HCT116 (cell line): ENCODE data around the gene TNFRSF14. TPM values are rescaled to one million over a fixed set of nuclear protein-coding genes. Genes with fewer than 3 reads are reported as not detected.

Source experiments
- ATAC-seq: fragments of 200-7000 bp; cut with Tn5 transposase; 2 replicates; pipeline ENCODE4 v1.9.1; 2020; ENCODE audit warnings: mild to moderate bottlenecking, moderate library complexity
- BruUV-seq: library from RNA; stranded (reverse); fragments of 400-500 nt; replicated peaks from 2 replicates; lab custom pipeline; 2021; lab: Mats Ljungman, UMichigan
- CTCF ChIA-PET: fragments of 300-600 bp; sonication (Branson Sonifier 250); formaldehyde crosslinking; loops from one replicate; lab custom pipeline; 2021; ENCODE audit warnings: antibody characterized with exemption; lab: Charles Lee
- POLR2A ChIA-PET: fragments of 300-600, 350-600 bp; sonication (Branson Sonifier 250); formaldehyde crosslinking; loops from one replicate; lab custom pipeline; 2021; ENCODE audit warnings: antibody characterized with exemption; lab: Charles Lee
- RAD21 ChIA-PET, 2 experiments: fragments of 300-600 bp; sonication (Branson Sonifier 250); formaldehyde crosslinking; loops; one replicate each; lab custom pipeline; 2023; ENCODE audit warnings: low total read pairs in 2 of 2; ENCODE audit not compliant: uncharacterized antibody in 2 of 2, unreplicated experiment in 2 of 2, low non-redundant PET in 1 of 2; lab: Charles Lee
- DNase-seq: peaks from one replicate; pipeline ENCODE4 v3.0.0-alpha.2; 2010; ENCODE audit warnings: low read depth, low spot score
- H2AFZ ChIP-seq: fragments of 200-600 bp; shearing (Covaris generic), sonication (generic); 2 replicates; pipeline ENCODE4 v1.6.1; 2017; ENCODE audit warnings: low read depth, mixed run types, mixed read lengths, antibody characterized with exemption, low read length; ENCODE audit not compliant: poor library complexity, severe bottlenecking
- H3K27ac ChIP-seq: 2 replicates; pipeline ENCODE4 v1.5.1; 2012; ENCODE audit warnings: low read depth, low read length
- H3K27me3 ChIP-seq: fragments of 200-600 bp; sonication (generic); 2 replicates; pipeline ENCODE4 v1.6.1; 2016; ENCODE audit warnings: mixed run types, low read length, mixed read lengths; ENCODE audit not compliant: insufficient read depth
- H3K36me3 ChIP-seq, 2 experiments: fragments of 200-500 bp in 1 of 2; fragments of 200-600 bp in 1 of 2; sonication (Bioruptor generic) in 1 of 2; sonication (generic) in 1 of 2; 2 replicates each; pipeline versions ENCODE4 v1.5.1 to v1.6.1; 2014 to 2016; ENCODE audit warnings: low read length in 2 of 2, inconsistent platforms in 1 of 2, mixed read lengths in 1 of 2, mixed run types in 1 of 2; ENCODE audit not compliant: insufficient read depth in 2 of 2, control insufficient read depth in 1 of 2
- H3K4me1 ChIP-seq, 2 experiments: fragments of 200-600 bp in 1 of 2; sonication (generic) in 1 of 2; 2 replicates each; pipeline versions ENCODE4 v1.5.1 to v1.6.1; 2012 to 2017; ENCODE audit warnings: low read length in 2 of 2, inconsistent platforms in 1 of 2, mild to moderate bottlenecking in 1 of 2, mixed read lengths in 1 of 2, mixed run types in 1 of 2, moderate library complexity in 1 of 2; ENCODE audit not compliant: insufficient read depth in 2 of 2, control insufficient read depth in 1 of 2
- H3K4me2 ChIP-seq: fragments of 200-600 bp; sonication (generic); 2 replicates; pipeline ENCODE4 v1.6.1; 2017; ENCODE audit warnings: mixed run types, low read length, mixed read lengths
- H3K4me3 ChIP-seq, 2 experiments: fragments of 200-600 bp in 1 of 2; sonication (generic) in 1 of 2; replicated peaks in 1 of 2; 2 replicates each; pipeline ENCODE4 v1.5.1; 2011 to 2016; ENCODE audit warnings: low read length in 2 of 2, control low read depth in 1 of 2, low read depth in 1 of 2, mild to moderate bottlenecking in 1 of 2, mixed read lengths in 1 of 2, mixed run types in 1 of 2
- H3K79me2 ChIP-seq: fragments of 200-600 bp; sonication (generic); 2 replicates; pipeline ENCODE4 v1.6.1; 2017; ENCODE audit warnings: mild to moderate bottlenecking, mixed run types, low read length, moderate library complexity, mixed read lengths; ENCODE audit not compliant: insufficient read depth
- H3K9ac ChIP-seq: fragments of 200-600 bp; sonication (generic); 2 replicates; pipeline ENCODE4 v1.6.1; 2016; ENCODE audit warnings: low read length, mixed read lengths
- H3K9me2 ChIP-seq: fragments of 200-600 bp; sonication (generic), shearing (Covaris generic); 2 replicates; pipeline ENCODE4 v1.6.1; 2017; ENCODE audit warnings: mixed run types, mild to moderate bottlenecking, moderate library complexity; ENCODE audit not compliant: insufficient read depth
- H3K9me3 ChIP-seq, 2 experiments: fragments of 200-500 bp in 1 of 2; fragments of 200-600 bp in 1 of 2; sonication (Bioruptor generic) in 1 of 2; sonication (generic) in 1 of 2; 2 replicates each; pipeline ENCODE4 v1.6.1; 2014 to 2017; ENCODE audit warnings: low read length in 2 of 2, mixed read lengths in 2 of 2, inconsistent platforms in 1 of 2, low read depth in 1 of 2, mild to moderate bottlenecking in 1 of 2, mixed run types in 1 of 2, moderate library complexity in 1 of 2; ENCODE audit not compliant: control insufficient read depth in 1 of 2, insufficient read depth in 1 of 2
- H4K20me1 ChIP-seq: fragments of 200-600 bp; sonication (generic), shearing (Covaris generic); 2 replicates; pipeline ENCODE4 v1.6.1; 2017; ENCODE audit warnings: mixed run types, mild to moderate bottlenecking, moderate library complexity; ENCODE audit not compliant: insufficient read depth
- CEBPB ChIP-seq: IDR thresholded peaks from 2 replicates; pipeline ENCODE4 v1.6.1; 2012; ENCODE audit warnings: low read depth
- CTCF ChIP-seq, 3 experiments: fragments of 200-600 bp in 1 of 3; sonication (generic) in 1 of 3; IDR thresholded peaks in 2 of 3; conservative IDR thresholded peaks in 1 of 3; 2 replicates each; pipeline ENCODE4 v1.5.1; 2012 to 2017; ENCODE audit warnings: low read depth in 2 of 3, low read length in 2 of 3, antibody characterized with exemption in 1 of 3, borderline replicate concordance in 1 of 3, control low read depth in 1 of 3, mild to moderate bottlenecking in 1 of 3, mixed read lengths in 1 of 3, mixed run types in 1 of 3, moderate library complexity in 1 of 3; ENCODE audit not compliant: insufficient read depth in 1 of 3
- EGR1 ChIP-seq: IDR thresholded peaks from 2 replicates; pipeline ENCODE4 v1.6.1; 2012; ENCODE audit warnings: low read depth
- ELF1 ChIP-seq: IDR thresholded peaks from 2 replicates; pipeline ENCODE4 v1.6.1; 2012; ENCODE audit warnings: low read depth, borderline replicate concordance
- EZH2 ChIP-seq: fragments of 200-600 bp; sonication (generic); IDR thresholded peaks from 2 replicates; pipeline ENCODE4 v1.6.1; 2017; ENCODE audit warnings: antibody characterized with exemption, mixed run types
- EZH2phosphoT487 ChIP-seq: fragments of 200-600 bp; IDR thresholded peaks from 2 replicates; pipeline ENCODE4 v1.6.1; 2018; ENCODE audit warnings: antibody characterized with exemption, borderline replicate concordance
- FOSL1 ChIP-seq: IDR thresholded peaks from 2 replicates; pipeline ENCODE4 v1.6.1; 2012; ENCODE audit warnings: low read depth
- JUND ChIP-seq: IDR thresholded peaks from 2 replicates; pipeline ENCODE4 v1.6.1; 2012
- MAX ChIP-seq: IDR thresholded peaks from 2 replicates; pipeline ENCODE4 v1.6.1; 2012
- POLR2A ChIP-seq: IDR thresholded peaks from 2 replicates; pipeline ENCODE4 v1.7.0; 2011; ENCODE audit warnings: borderline replicate concordance; ENCODE audit not compliant: insufficient read depth, insufficient read length; ENCODE audit errors: extremely low read depth
- POLR2AphosphoS5 ChIP-seq: IDR thresholded peaks from 2 replicates; pipeline ENCODE4 v1.6.1; 2011; ENCODE audit warnings: mild to moderate bottlenecking, low read depth, low read length, moderate library complexity
- RAD21 ChIP-seq: IDR thresholded peaks from 2 replicates; pipeline ENCODE4 v1.6.1; 2012; ENCODE audit warnings: low read depth, mild to moderate bottlenecking
- REST ChIP-seq: IDR thresholded peaks from 2 replicates; pipeline ENCODE4 v1.6.1; 2012; ENCODE audit warnings: low read depth
- SIN3A ChIP-seq: IDR thresholded peaks from 2 replicates; pipeline ENCODE4 v1.6.1; 2012; ENCODE audit warnings: low read depth
- SP1 ChIP-seq: IDR thresholded peaks from 2 replicates; pipeline ENCODE4 v1.6.1; 2012; ENCODE audit warnings: low read depth
- SRF ChIP-seq: IDR thresholded peaks from 2 replicates; pipeline ENCODE4 v1.6.1; 2012; ENCODE audit warnings: low read depth
- TCF7L2 ChIP-seq: IDR thresholded peaks from 2 replicates; pipeline ENCODE4 v1.7.0; 2011; ENCODE audit warnings: borderline replicate concordance, inconsistent platforms; ENCODE audit not compliant: insufficient read depth, insufficient read length; ENCODE audit errors: extremely low read depth
- ZBTB33 ChIP-seq: IDR thresholded peaks from 2 replicates; pipeline ENCODE4 v1.6.1; 2011; ENCODE audit warnings: mild to moderate bottlenecking, low read length, moderate library complexity; ENCODE audit not compliant: insufficient replicate concordance; ENCODE audit errors: extremely low read depth
- ZNF274 ChIP-seq: fragments of 200-500 bp; sonication (Bioruptor generic); IDR thresholded peaks from 2 replicates; pipeline ENCODE4 v1.6.1; 2014; ENCODE audit warnings: mild to moderate bottlenecking, low read depth, low read length, inconsistent platforms
- intact Hi-C: fragments of 100-400 bp; cut with micrococcal nuclease; formaldehyde crosslinking; loops from 2 replicates; pipeline ENCODE4 v1.10.0; 2022
- total RNA-seq: library from RNA; stranded (reverse); gene quantifications from one replicate; pipeline ENCODE4 v1.2.1, GENCODE V29; 2021; ENCODE audit not compliant: unreplicated experiment

The TNFRSF14 gene
- total RNA-seq, 1 experiment from 2014 or later: 0.66 TPM

- no peaks in the 10 kb centered on the region for H3K79me2 ChIP-seq
- BruUV-seq: no TSS peak
- H3K36me3 ChIP-seq: peaks cover 6 to 7% of the 10 kb centered on the region in 2 experiments; a peak in 3 of 4 replicates
- no peaks in the 10 kb centered on the region for H3K9me2 ChIP-seq
- H3K9ac ChIP-seq: no peak overlapping the region
- H3K27ac ChIP-seq: no peak overlapping the region
- CTCF ChIA-PET: no interaction called here
- POLR2A ChIA-PET: no interaction called here
- no peak overlapping the region for H3K4me2 ChIP-seq
- no peak for TF ChIP-seq FOSL1
- TF ChIP-seq TCF7L2: no peak
- TF ChIP-seq SIN3A: no peak
- no peak for TF ChIP-seq REST
- TF ChIP-seq POLR2AphosphoS5: no peak
- TF ChIP-seq EZH2: no peak
- TF ChIP-seq MAX: no peak
- no peak for TF ChIP-seq CEBPB
- TF ChIP-seq SP1: no peak
- no peak for TF ChIP-seq JUND
- no peak for TF ChIP-seq RAD21
- no peak for TF ChIP-seq EZH2phosphoT487
- TF ChIP-seq SRF: no peak
- no peak for TF ChIP-seq EGR1
- TF ChIP-seq ELF1: no peak
- TF ChIP-seq ZNF274: no peak
- TF ChIP-seq ZBTB33: no peak
- TF ChIP-seq CTCF (IDR thresholded peaks at IDR 0.05 in 2 of 3, conservative IDR thresholded peaks at IDR 0.05 in 1 of 3; ENCODE audit: borderline replicate concordance in 1 of 3, insufficient read depth in 1 of 3, low read depth in 2 of 3, low read length in 2 of 3): no peak
- TF ChIP-seq POLR2A: no peak
- H3K27me3 ChIP-seq: no peaks in the 10 kb centered on the region
- RAD21 ChIA-PET: no interaction called here
- no peaks in the 10 kb centered on the region for H4K20me1 ChIP-seq
- intact Hi-C loops: no loop called here
- ATAC-seq (no peak), DNase-seq (no peak)
- no peak overlapping the region for H3K4me3 ChIP-seq
- no peaks in the 10 kb centered on the region for H3K4me1 ChIP-seq
- H3K9me3 ChIP-seq: no peaks in the 10 kb centered on the region
- H2AFZ ChIP-seq: no peak overlapping the region
These were observed 48.4 kb upstream of the TNFRSF14 start for GRCh38 chr1:2507744-2508155.
